ENCODE results near the gene EDN1. TPM values are rescaled to one million over a fixed set of nuclear protein-coding genes. Genes with fewer than 3 reads are reported as not detected.

Gene EDN1
- total and polyA plus RNA-seq, 9 of the 15 experiments (the other 6 are each of a cell fraction or from before 2014, with no cell fraction given), result 0.03 to 0.06 TPM; not detected in 7

DNA sequence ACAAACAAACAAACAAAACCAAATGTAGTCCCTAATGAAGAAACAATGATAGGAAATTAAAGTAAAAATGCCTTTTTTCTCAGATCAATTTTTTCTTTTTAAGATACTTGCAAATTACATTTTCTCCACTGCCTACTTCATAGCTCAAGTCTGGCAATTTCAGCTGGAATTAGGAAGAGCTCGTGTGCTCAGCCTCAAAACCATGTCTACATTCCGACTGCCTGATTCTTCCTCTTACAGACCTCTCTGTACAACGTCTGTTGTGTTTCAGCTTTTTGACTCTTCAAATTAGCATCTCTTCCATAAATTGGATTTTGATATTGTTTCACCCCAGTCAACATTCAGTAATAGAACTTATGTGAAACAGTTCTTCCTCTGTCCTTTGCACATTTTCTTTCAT lies 9.3 kb upstream of the EDN1 start:
- peaks cover 2 to 4% of the 10 kb centered on the region in 2 experiments; a peak in 3 of 5 replicates for H3K27me3 ChIP-seq (ENCODE audit: control insufficient read depth in 2 of 2, insufficient read depth in 2 of 2, low read length in 2 of 2)
- FAIRE-seq (no peak), ATAC-seq (no peak), DNase-seq (ENCODE audit: extremely low read depth in 1 of 4, low spot score in 3 of 4) (no peak)
- ChIA-PET CTCF (ENCODE audit: low intra/inter-chr PET ratio) (no interaction called here), POLR2A (interaction anchor here (1.8 kb wide), 1 partner anchor 13 kb away, joined by 4 read pairs; no protein-coding TSS in a partner anchor)
- WGBS (ENCODE audit: insufficient coverage, low coverage, missing lambda C conversion rate), result 0% methylated on average over 3 of the region's 3 CpGs
- no peak overlapping the region for H3K27ac ChIP-seq (ENCODE audit: extremely low read depth, low read depth, low read length)
- no peak overlapping the region for H3K4me3 ChIP-seq
- in situ Hi-C loops (cut with MboI) (no loop called here), intact Hi-C loops (cut with micrococcal nuclease) (no loop called here)
- no TSS peak for BruUV-seq (replicated peaks)
- H3K4me2 ChIP-seq (ENCODE audit: insufficient read depth, low read length), result no peak overlapping the region
- H2AFZ ChIP-seq (ENCODE audit: low read depth, low read length), result no peak overlapping the region
- no peak overlapping the region for H3K9ac ChIP-seq (ENCODE audit: insufficient read depth in 1 of 2, low read depth in 2 of 2, low read length in 2 of 2)
- no peaks in the 10 kb centered on the region for H3K9me3 ChIP-seq (replicated peaks; ENCODE audit: control insufficient read depth, insufficient read depth, low read depth, low read length)
- H3K4me1 ChIP-seq (replicated peaks in 1 of 2; ENCODE audit: control insufficient read depth in 2 of 2, insufficient read depth in 2 of 2, low read length in 2 of 2), result no peaks in the 10 kb centered on the region
- no peaks in the 10 kb centered on the region for H3K36me3 ChIP-seq (ENCODE audit: control insufficient read depth, insufficient read depth, low read length)
- TF ChIP-seq BRCA1 (IDR thresholded peaks at IDR 0.05) (no peak), BRCA1 (CRISPR knock-in tag; IDR thresholded peaks at IDR 0.05) (no peak), HNRNPK (IDR thresholded peaks at IDR 0.05; ENCODE audit: low read depth, low read length, poor library complexity, severe bottlenecking) (no peak), FOXP4 (CRISPR knock-in tag; IDR thresholded peaks at IDR 0.05; ENCODE audit: borderline replicate concordance) (no peak), ZNF23 (CRISPR knock-in tag; IDR thresholded peaks at IDR 0.05) (no peak), ZNF584 (CRISPR knock-in tag; IDR thresholded peaks at IDR 0.05; ENCODE audit: low read depth) (no peak), KLF1 (tag; IDR thresholded peaks at IDR 0.05) (no peak), KAT2B (IDR thresholded peaks at IDR 0.05; ENCODE audit: low read depth, low read length) (no peak), ZNF146 (CRISPR knock-in tag; IDR thresholded peaks at IDR 0.05; ENCODE audit: unreplicated experiment) (no peak)
- TF ChIP-seq, protein P1, sequence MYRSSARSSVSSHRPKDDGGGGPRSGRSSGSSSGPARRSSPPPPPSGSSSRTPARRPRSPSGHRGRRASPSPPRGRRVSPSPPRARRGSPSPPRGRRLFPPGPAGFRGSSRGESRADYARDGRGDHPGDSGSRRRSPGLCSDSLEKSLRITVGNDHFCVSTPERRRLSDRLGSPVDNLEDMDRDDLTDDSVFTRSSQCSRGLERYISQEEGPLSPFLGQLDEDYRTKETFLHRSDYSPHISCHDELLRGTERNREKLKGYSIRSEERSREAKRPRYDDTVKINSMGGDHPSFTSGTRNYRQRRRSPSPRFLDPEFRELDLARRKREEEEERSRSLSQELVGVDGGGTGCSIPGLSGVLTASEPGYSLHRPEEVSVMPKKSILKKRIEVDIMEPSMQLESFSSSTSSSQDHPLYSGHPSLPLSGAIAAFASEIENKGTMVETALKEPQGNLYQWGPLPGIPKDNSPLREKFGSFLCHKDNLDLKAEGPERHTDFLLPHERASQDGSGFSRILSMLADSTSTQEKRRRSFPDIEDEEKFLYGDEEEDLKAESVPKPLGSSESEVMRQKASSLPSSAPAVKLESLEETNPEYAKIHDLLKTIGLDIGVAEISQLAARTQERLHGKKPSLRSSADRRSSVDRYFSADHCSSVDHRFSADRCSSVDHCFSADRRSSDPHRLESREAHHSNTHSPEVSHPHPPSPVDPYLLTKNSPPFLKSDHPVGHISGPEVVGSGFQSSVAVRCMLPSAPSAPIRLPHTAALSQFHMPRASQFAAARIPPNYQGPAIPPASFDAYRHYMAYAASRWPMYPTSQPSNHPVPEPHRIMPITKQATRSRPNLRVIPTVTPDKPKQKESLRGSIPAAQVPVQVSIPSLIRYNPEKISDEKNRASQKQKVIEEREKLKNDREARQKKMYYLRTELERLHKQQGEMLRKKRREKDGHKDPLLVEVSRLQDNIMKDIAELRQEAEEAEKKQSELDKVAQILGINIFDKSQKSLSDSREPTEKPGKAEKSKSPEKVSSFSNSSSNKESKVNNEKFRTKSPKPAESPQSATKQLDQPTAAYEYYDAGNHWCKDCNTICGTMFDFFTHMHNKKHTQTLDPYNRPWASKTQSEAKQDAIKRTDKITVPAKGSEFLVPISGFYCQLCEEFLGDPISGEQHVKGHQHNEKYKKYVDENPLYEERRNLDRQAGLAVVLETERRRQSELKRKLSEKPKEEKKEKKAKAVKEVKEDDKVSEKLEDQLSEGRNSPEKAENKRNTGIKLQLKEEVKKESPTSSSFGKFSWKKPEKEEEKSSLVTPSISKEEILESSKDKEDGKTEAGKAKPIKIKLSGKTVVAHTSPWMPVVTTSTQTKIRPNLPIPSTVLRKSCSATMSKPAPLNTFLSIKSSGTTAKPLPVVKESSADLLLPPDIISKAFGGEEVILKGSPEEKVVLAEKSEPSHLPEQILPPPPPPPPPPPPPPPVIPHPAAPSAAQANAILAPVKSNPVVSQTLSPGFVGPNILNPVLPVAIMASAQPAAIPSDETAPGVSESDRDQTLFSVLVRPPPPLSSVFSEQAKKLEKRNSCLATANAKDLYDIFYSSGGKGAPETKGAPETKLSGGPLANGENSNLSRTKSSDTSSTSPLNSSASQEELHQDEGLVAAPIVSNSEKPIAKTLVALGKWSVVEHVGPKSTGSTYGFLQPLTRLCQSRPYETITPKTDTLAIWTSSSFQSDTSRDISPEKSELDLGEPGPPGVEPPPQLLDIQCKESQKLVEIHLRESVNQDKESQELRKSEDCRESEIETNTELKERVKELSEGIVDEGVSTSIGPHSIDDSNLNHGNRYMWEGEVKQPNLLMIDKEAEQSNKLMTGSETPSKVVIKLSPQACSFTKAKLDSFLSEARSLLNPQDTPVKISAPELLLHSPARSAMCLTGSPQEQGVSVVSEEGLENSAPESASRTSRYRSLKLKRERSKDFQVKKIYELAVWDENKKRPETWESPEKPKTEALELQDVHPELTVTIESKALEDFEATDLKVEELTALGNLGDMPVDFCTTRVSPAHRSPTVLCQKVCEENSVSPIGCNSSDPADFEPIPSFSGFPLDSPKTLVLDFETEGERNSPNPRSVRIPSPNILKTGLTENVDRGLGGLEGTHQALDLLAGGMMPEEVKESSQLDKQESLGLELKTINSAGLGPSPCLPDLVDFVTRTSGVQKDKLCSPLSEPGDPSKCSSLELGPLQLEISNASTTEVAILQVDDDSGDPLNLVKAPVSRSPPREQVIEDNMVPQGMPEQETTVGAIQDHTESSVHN (IDR thresholded peaks at IDR 0.05; ENCODE audit: borderline replicate concordance in 1 of 2, low read depth in 1 of 2), result no peak
- H4K20me1 ChIP-seq (replicated peaks; ENCODE audit: control insufficient read depth, insufficient read depth, low read length), result no peaks in the 10 kb centered on the region
- H3K9me1 ChIP-seq (ENCODE audit: control insufficient read depth, insufficient read depth, low read length), result no peaks in the 10 kb centered on the region
- H3K79me2 ChIP-seq (ENCODE audit: control insufficient read depth, insufficient read depth, low read length), result no peaks in the 10 kb centered on the region
